NB4 (cell line): ENCODE results near the gene IRAG1.
A peak's percentile ranks its signal among the peaks of the same experiment; 100 is the strongest.

ENCODE experiments used
- DNase-seq: peaks from one replicate; pipeline ENCODE4 v3.0.0; 2010; ENCODE audit warnings: low read depth
- H3K4me3 ChIP-seq: one replicate; pipeline ENCODE4 v1.5.1; 2011; ENCODE audit warnings: mild to moderate bottlenecking, low read depth, low read length, moderate library complexity
- CTCF ChIP-seq: IDR thresholded peaks from one replicate; pipeline ENCODE4 v1.5.1; 2012; ENCODE audit warnings: low read depth, low read length
- MAX ChIP-seq: IDR thresholded peaks from 2 replicates; pipeline ENCODE4 v1.6.1; 2011; ENCODE audit warnings: low read depth, low read length
- MYC ChIP-seq: IDR thresholded peaks from 2 replicates; pipeline ENCODE4 v1.6.1; 2011; ENCODE audit warnings: low read depth, low read length
- POLR2A ChIP-seq: IDR thresholded peaks from 2 replicates; pipeline ENCODE4 v1.6.1; 2011; ENCODE audit warnings: mild to moderate bottlenecking; ENCODE audit not compliant: insufficient read length; ENCODE audit errors: extremely low read depth

IRAG1 gene

GRCh38 chr11:10699072-10699471 is 5.5 kb upstream of the IRAG1 start:
- no peak overlapping the region for H3K4me3 ChIP-seq
- DNase-seq = no peak
- no peak for TF ChIP-seq MYC
- TF ChIP-seq CTCF = no peak
- TF ChIP-seq POLR2A = no peak
- TF ChIP-seq MAX = no peak

DNA sequence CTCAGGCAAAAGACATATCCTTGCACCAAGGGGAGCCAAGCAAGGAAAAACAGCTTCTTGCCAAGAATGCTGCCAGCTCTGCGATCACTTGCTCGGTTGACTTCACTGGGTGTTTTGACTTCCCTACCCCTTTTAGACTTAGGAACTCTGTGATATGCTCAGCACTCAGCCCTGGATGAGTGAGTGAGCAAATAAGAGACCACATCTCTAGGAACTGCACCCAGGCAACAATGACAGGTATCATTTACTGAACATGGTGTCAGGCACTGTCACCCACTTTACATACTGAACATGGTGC is 3.7 kb upstream of the IRAG1 start:
- no peak overlapping the region for H3K4me3 ChIP-seq
- DNase-seq = no peak
- no peak for TF ChIP-seq POLR2A

- H3K4me3 ChIP-seq = no peak overlapping the region
- no peak for DNase-seq
- no peak for TF ChIP-seq CTCF
- no peak for TF ChIP-seq MAX
These were observed 3.1 kb upstream of the IRAG1 start for GRCh38 chr11:10696468-10697322.

GRCh38 chr11:10695833-10696232 is 2.3 kb upstream of the IRAG1 start:
- no peak overlapping the region for H3K4me3 ChIP-seq
- no peak for DNase-seq
- TF ChIP-seq MYC = no peak
- no peak for TF ChIP-seq CTCF
- no peak for TF ChIP-seq MAX
- TF ChIP-seq POLR2A = no peak

DNA sequence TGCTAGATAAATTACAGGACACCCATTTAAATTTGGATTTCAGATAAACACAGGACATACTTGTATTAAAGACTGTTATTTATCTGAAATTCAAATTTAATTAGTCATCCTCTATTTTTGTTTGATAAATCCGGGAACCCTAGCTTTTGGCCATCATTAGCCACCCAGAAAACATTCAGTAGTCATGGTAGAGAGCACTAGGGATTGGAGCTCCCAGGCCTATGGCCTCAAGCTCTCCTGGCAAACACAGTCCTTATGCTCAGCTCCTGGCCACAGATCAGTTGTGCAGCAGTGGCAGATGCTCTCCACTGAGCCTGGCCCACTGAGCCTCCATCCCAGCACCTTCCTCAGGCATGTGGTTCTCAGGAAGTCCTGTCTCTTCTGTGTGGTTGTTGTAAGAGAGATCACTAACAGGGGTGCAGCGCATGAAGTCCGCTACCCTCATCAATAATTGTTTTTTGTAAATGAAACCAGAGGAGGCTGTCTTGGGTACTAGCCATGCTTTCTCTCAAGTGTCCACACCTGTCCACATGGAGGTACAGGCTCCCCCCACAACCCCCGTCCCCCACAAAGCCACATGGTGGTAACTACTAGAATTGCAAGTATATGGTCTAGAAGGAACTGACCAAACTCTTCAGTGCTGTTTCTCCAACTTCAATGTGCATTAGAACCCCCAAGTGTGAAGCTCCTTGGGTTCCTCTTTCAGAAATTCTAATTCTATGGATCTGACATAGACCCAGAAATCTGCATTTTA is 1.1 kb upstream of the IRAG1 start:
- DNase-seq = no peak
- TF ChIP-seq CTCF (peak; percentile 2), MAX (no peak)
- no peak overlapping the region for H3K4me3 ChIP-seq

- no peak for DNase-seq
- H3K4me3 ChIP-seq = no peak overlapping the region
- TF ChIP-seq POLR2A (no peak), MYC (no peak), MAX (no peak), CTCF (no peak)
These were observed 932 bp downstream of the IRAG1 start for GRCh38 chr11:10692531-10693115.
